ENCODE measurements around the gene SCGB1C2. TPM values are rescaled to one million over a fixed set of nuclear protein-coding genes. Genes with fewer than 3 reads are reported as not detected.
"Not testable (repeated sequence)": the region's sequence is repeated elsewhere in the genome, so short reads cannot be mapped to it uniquely, and the experiment has no call there.

SCGB1C2 gene
- total and polyA plus RNA-seq, 2 donors from 2014 or later = not detected

DNA sequence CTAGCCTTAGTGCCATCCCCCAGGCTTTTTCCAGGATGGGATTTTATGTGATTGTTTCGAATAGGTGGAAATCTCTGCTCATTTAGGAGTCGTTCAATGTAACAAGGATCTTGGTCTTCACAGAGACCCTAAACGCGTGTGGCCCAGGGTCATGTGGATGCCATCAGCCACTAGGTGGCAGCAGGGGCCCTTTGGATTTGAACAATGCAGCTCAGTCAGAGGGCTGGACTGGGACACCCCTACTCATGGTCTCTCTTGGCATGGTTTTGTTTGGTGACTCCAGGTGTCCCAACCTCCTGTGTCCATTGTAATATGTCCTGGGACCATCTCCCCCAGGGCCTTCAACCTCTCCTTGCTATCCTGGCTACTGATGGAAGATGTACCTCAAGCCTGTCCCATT is 838 bp upstream of the SCGB1C2 start:
- H3K36me3 ChIP-seq (ENCODE audit: control insufficient read depth in 2 of 3, insufficient read depth in 3 of 3, low read length in 3 of 3); H3K27ac ChIP-seq (ENCODE audit: low read depth in 2 of 2, low read length in 2 of 2); FAIRE-seq; H3K4me1 ChIP-seq (ENCODE audit: control insufficient read depth in 2 of 3, insufficient read depth in 2 of 3, low read depth in 1 of 3, low read length in 3 of 3); H3K4me3 ChIP-seq (ENCODE audit: low read length in 3 of 3); intact Hi-C loops (cut with DNase I); H3K27me3 ChIP-seq (ENCODE audit: control insufficient read depth, insufficient read depth, low read length); H3K9me3 ChIP-seq (ENCODE audit: control insufficient read depth in 2 of 3, insufficient read depth in 1 of 3, low read length in 3 of 3); H3K9ac ChIP-seq (ENCODE audit: low read length in 3 of 3): not testable (repeated sequence)
- DNase-seq = peak in 1 of 5 donors; percentile 38
- TF ChIP-seq, protein P1, sequence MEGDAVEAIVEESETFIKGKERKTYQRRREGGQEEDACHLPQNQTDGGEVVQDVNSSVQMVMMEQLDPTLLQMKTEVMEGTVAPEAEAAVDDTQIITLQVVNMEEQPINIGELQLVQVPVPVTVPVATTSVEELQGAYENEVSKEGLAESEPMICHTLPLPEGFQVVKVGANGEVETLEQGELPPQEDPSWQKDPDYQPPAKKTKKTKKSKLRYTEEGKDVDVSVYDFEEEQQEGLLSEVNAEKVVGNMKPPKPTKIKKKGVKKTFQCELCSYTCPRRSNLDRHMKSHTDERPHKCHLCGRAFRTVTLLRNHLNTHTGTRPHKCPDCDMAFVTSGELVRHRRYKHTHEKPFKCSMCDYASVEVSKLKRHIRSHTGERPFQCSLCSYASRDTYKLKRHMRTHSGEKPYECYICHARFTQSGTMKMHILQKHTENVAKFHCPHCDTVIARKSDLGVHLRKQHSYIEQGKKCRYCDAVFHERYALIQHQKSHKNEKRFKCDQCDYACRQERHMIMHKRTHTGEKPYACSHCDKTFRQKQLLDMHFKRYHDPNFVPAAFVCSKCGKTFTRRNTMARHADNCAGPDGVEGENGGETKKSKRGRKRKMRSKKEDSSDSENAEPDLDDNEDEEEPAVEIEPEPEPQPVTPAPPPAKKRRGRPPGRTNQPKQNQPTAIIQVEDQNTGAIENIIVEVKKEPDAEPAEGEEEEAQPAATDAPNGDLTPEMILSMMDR (IDR thresholded peaks at IDR 0.05; ENCODE audit: borderline replicate concordance, extremely low read depth, insufficient read depth) = peak; percentile 59

DNA sequence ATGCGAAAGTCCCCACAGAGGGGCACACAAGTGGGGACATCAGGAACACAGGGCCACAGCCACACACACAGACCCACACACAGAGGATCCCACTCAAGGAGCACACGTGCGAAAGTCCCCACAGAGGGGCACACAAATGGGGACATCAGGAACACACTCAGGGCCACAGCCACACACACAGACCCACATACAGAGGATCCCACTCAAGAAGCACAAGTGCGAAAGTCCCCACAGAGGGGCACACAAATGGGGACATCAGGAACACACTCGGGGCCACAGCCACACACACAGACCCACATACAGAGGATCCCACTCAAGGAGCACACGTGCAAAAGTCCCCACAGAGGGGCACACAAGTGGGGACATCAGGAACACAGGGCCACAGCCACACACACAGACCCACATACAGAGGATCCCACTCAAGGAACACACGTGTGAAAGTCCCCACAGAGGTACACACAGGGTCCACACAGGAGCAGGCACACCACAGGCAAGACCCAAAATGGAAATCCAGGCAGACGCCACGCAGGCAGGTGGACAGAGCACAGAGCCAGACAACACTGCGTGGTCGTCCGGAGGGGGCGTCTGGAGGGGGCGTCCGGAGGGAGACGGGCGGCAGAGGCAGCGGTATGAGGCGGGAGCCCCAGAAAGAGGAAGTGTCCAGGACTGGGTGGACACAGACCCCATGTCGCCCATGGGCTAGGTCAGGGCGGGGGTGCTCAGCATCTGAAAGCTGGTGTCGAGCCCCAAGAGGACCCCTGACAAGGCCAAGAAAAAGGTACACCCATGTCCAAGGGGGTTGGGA is 2.2 kb downstream of the SCGB1C2 start:
- H3K27ac ChIP-seq (ENCODE audit: low read depth in 2 of 2, low read length in 2 of 2); H3K36me3 ChIP-seq (ENCODE audit: control insufficient read depth in 2 of 3, insufficient read depth in 3 of 3, low read length in 3 of 3); FAIRE-seq; H3K4me1 ChIP-seq (ENCODE audit: control insufficient read depth in 2 of 3, insufficient read depth in 2 of 3, low read depth in 1 of 3, low read length in 3 of 3); H3K4me3 ChIP-seq (ENCODE audit: low read length in 3 of 3); intact Hi-C loops (cut with DNase I); H3K9me3 ChIP-seq (ENCODE audit: control insufficient read depth in 2 of 3, insufficient read depth in 1 of 3, low read length in 3 of 3); H3K9ac ChIP-seq (ENCODE audit: low read length in 3 of 3); H3K27me3 ChIP-seq (ENCODE audit: control insufficient read depth, insufficient read depth, low read length): not testable (repeated sequence)
- DNase-seq = peak in 2 of 5 donors; percentile 4 to 54

DNA sequence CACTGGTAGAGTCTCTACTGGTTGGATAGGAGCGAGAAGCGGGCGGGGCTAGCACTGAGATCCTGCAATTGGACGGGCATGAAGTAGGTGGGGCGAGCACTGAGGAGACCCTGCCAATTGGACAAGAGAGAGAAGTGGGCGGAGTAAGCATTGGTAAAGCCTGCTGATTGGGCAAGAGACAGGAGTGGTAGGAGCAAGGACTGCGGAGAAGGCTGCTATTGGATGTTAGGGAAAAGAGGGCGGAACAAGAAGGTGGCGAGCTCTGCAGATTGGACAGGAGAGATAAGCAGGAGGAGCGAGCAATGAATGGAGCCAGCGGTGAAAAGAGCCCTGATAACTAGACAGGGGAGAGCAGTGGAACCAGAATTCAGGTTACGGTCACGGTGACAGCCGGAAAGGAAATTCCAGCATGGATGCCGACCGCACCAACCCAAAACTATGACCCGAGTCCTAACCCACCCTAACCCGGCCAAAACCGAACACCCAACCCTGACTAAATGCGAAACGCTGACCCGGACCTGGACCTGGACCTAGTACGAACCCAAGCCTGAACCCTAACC is 4.8 kb downstream of the SCGB1C2 start:
- intact Hi-C loops (cut with DNase I) = no loop called here
- DNase-seq = peak in 2 of 5 donors; percentile 66 to 71

More for the DNA sequence above, 4.8 kb downstream of the SCGB1C2 start:
- no peak overlapping the region for H3K27ac ChIP-seq (ENCODE audit: low read depth in 2 of 2, low read length in 2 of 2)
- FAIRE-seq = no peak
- TF ChIP-seq, protein P1 (IDR thresholded peaks at IDR 0.05; ENCODE audit: borderline replicate concordance, extremely low read depth, insufficient read depth) = no peak
- H3K9me3 ChIP-seq (ENCODE audit: control insufficient read depth in 2 of 3, insufficient read depth in 1 of 3, low read length in 3 of 3) = no peaks in the 10 kb centered on the region
- H3K9ac ChIP-seq (ENCODE audit: low read length in 3 of 3) = no peak overlapping the region
- no peaks in the 10 kb centered on the region for H3K36me3 ChIP-seq (ENCODE audit: control insufficient read depth in 2 of 3, insufficient read depth in 3 of 3, low read length in 3 of 3)
- no peak overlapping the region for H3K4me3 ChIP-seq (ENCODE audit: low read length in 3 of 3)
- peaks cover 0 to 2% (median 0%) of the 10 kb centered on the region in 3 donors for H3K4me1 ChIP-seq (ENCODE audit: control insufficient read depth in 2 of 3, insufficient read depth in 2 of 3, low read depth in 1 of 3, low read length in 3 of 3)
- H3K27me3 ChIP-seq (ENCODE audit: control insufficient read depth, insufficient read depth, low read length) = no peaks in the 10 kb centered on the region
